NT2/D1 (cell line): Measurements from ENCODE around the gene TMEM63B.

ENCODE experiments used
- DNase-seq: peaks from one replicate; pipeline ENCODE4 v3.0.0-alpha.2; 2011; ENCODE audit warnings: low read depth, low spot score
- H3K27me3 ChIP-seq: 2 replicates; pipeline ENCODE4 v1.6.0; 2011; ENCODE audit warnings: mild to moderate bottlenecking; ENCODE audit not compliant: insufficient read length, insufficient read depth
- H3K36me3 ChIP-seq: 2 replicates; pipeline ENCODE4 v1.6.1; 2011; ENCODE audit warnings: mild to moderate bottlenecking, low read length, mixed read lengths; ENCODE audit not compliant: insufficient read depth, insufficient read length
- H3K4me1 ChIP-seq: 2 replicates; pipeline ENCODE4 v1.5.1; 2011; ENCODE audit not compliant: insufficient read depth, insufficient read length
- H3K4me3 ChIP-seq: 2 replicates; pipeline ENCODE4 v1.5.1; 2011; ENCODE audit warnings: low read depth; ENCODE audit not compliant: insufficient read length
- H3K9ac ChIP-seq: 2 replicates; pipeline ENCODE4 v1.6.0; 2011; ENCODE audit warnings: low read depth; ENCODE audit not compliant: insufficient read length
- H3K9me3 ChIP-seq: 2 replicates; pipeline ENCODE4 v1.5.1; 2011; ENCODE audit warnings: mild to moderate bottlenecking, low read length; ENCODE audit not compliant: insufficient read depth
- SUZ12 ChIP-seq: IDR thresholded peaks from 2 replicates; pipeline ENCODE4 v1.6.1; 2011; ENCODE audit not compliant: insufficient read length, insufficient read depth; ENCODE audit errors: extremely low read depth
- YY1 ChIP-seq: IDR thresholded peaks from 2 replicates; pipeline ENCODE4 v1.6.1; 2011; ENCODE audit not compliant: insufficient read length, insufficient read depth
- ZNF274 ChIP-seq: IDR thresholded peaks from 2 replicates; pipeline ENCODE4 v1.6.1; 2011; ENCODE audit warnings: mild to moderate bottlenecking, low read depth, low read length

The TMEM63B gene

DNA sequence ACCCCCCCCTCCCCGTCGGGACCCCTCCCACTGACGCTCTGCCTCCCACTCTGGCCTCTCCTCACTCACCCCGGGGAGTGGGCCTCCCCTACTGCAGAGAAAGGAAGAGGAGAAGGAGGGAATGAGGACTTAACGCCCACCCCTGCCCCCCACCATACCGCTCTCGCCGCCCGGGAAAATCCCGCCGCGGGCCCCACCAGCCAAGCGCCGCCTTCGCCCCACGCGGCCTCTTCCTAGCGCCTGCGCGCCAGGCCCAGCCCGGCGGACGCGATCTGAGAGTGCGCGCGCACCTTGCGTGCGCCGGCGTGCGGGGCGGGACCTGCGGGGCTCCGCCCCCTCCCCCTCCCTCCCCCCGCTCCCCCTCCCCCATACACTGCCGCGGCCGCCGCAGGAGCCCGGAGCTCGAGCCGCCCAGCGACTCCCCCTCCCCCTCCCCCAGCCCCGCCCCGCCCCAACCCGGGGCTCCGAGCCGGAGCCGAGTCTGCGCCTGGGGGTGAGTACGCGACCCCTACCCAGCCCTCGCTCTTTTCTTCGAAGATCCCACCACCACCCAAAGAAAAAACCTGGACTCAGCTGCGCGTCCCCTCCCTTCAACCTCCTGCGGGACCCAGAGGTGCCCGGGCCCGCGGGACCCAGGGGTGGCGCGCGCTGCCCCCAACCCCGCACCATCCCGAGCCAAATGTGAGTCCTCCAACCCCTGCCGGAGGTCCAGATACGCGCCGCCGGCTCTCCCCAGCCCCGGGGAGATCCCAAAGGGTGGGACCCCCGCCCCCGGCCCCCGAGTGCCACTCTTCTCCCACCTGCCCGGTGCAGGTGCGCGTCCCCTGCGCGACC lies at the start of gene TMEM63B, which contains the start of gene MRPL14:
Gene TMEM63B, plus strand, starts transcription at position 369 of the 834 bp plus-strand sequence. CDS start 7,031 bp downstream, outside the sequence.
Gene MRPL14, minus strand, starts transcription at position 267 of the 834 bp plus-strand sequence. CDS start 10,841 bp downstream, outside the sequence.
- Histone ChIP-seq H3K36me3 (peaks cover 16% of the 10 kb centered on the region), H3K4me3 (peak within 1 kb of the TSS; percentile 68), H3K27me3 (peaks cover 11% of the 10 kb centered on the region), H3K4me1 (peaks cover 7% of the 10 kb centered on the region), H3K9ac (peak within 1 kb of the TSS; percentile 91), H3K9me3 (no peaks in the 10 kb centered on the region)
- peak; percentile 46 for DNase-seq
- no peak for TF ChIP-seq YY1
- TF ChIP-seq SUZ12: no peak
- no peak for TF ChIP-seq ZNF274

- Histone ChIP-seq H3K27me3 (no peaks in the 10 kb centered on the region), H3K36me3 (no peaks in the 10 kb centered on the region), H3K4me3 (no peak overlapping the region), H3K4me1 (peaks cover 15% of the 10 kb centered on the region), H3K9me3 (no peaks in the 10 kb centered on the region), H3K9ac (no peak overlapping the region)
- TF ChIP-seq SUZ12 (no peak), YY1 (no peak), ZNF274 (no peak)
- no peak for DNase-seq
These were observed 49.0 kb upstream of the TMEM63B start for GRCh38 chr6:44078219-44078826.

GRCh38 chr6:44078827-44079671 lies 48.3 kb upstream of the TMEM63B start:
- DNase-seq: no peak
- peaks cover 12% of the 10 kb centered on the region for H3K4me1 ChIP-seq
- peak overlapping the region; percentile 6 for H3K9ac ChIP-seq
- H3K4me3 ChIP-seq: no peak overlapping the region
- no peaks in the 10 kb centered on the region for H3K9me3 ChIP-seq
- no peak for TF ChIP-seq SUZ12
- no peak for TF ChIP-seq ZNF274
- TF ChIP-seq YY1: no peak
- H3K36me3 ChIP-seq: no peaks in the 10 kb centered on the region
- H3K27me3 ChIP-seq: no peaks in the 10 kb centered on the region

GRCh38 chr6:44079672-44080071 lies 47.7 kb upstream of the TMEM63B start:
- Histone ChIP-seq H3K9me3 (no peaks in the 10 kb centered on the region), H3K27me3 (no peaks in the 10 kb centered on the region), H3K4me1 (peaks cover 13% of the 10 kb centered on the region), H3K4me3 (no peak overlapping the region), H3K36me3 (no peaks in the 10 kb centered on the region), H3K9ac (no peak overlapping the region)
- no peak for DNase-seq
- no peak for TF ChIP-seq SUZ12
- no peak for TF ChIP-seq YY1
- TF ChIP-seq ZNF274: no peak

DNA sequence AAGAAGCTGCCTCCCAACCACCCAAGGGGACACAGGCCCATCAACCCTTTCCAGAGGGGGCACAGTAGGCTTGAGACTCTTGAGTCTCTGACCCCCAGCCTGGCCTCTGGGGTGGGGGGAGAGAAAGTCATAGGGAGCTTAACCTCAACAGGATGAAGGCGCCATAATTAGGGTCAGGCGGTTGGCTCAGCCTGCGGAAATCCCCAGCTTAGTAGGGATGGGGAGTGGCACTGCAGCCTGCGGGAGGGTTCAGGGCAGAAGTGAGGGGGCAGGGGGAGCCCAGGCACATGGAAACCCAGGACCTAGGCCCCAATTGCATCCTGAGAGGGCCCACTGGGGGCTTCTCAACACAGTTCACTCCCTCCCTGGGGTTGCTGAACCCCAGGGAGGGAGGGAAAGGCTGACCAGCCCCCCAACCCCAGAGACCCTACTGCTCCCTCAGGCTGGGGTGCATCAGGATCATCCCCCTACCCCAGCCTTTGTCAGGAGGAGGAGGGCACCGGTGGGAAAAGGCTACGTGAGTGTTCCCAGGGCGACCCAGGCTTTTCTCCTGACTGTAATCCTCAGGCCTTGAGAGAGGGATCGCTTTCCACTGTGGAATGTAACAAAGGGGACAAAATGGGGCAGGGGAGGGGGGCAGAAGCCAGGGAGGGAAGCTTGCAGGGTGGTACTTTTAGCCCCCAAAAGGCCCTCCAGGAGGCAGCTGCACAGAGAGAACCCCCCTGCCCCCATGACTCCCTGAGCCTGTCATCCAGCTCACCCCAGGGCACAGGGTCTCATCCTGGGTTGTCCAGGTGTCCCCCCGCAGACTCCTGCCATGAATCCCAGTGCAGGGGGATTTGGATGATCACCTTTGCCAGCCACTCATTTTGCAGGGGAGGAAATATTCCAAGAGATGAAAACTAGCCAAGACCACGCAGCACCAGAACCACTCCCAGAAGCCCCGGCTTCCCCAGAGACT lies 46.5 kb upstream of the TMEM63B start:
- no peak overlapping the region for H3K4me3 ChIP-seq
- peaks cover 16% of the 10 kb centered on the region for H3K4me1 ChIP-seq
- H3K9ac ChIP-seq: no peak overlapping the region
- DNase-seq: no peak
- H3K36me3 ChIP-seq: no peaks in the 10 kb centered on the region
- H3K27me3 ChIP-seq: no peaks in the 10 kb centered on the region
- TF ChIP-seq SUZ12: no peak
- no peak for TF ChIP-seq YY1
- no peak for TF ChIP-seq ZNF274
- H3K9me3 ChIP-seq: no peaks in the 10 kb centered on the region

- TF ChIP-seq ZNF274 (no peak), SUZ12 (no peak), YY1 (no peak)
- H3K4me3 ChIP-seq: no peak overlapping the region
- no peak overlapping the region for H3K9ac ChIP-seq
- H3K27me3 ChIP-seq: no peaks in the 10 kb centered on the region
- DNase-seq: no peak
- H3K36me3 ChIP-seq: no peaks in the 10 kb centered on the region
- no peaks in the 10 kb centered on the region for H3K9me3 ChIP-seq
- peaks cover 15% of the 10 kb centered on the region for H3K4me1 ChIP-seq
These were observed 45.6 kb upstream of the TMEM63B start for GRCh38 chr6:44081753-44082152.
